NCI-H2196 (cell line): ENCODE measurements around the gene NT5DC2.

ENCODE experiments used
- DNase-seq: peaks from one replicate; lab custom pipeline; 2025; ENCODE audit not compliant: unreplicated experiment; lab: John Stamatoyannopoulos, UW

Gene NT5DC2

GRCh38 chr3:52525680-52526561 is 7.7 kb downstream of the NT5DC2 start:
- DNase-seq: no peak

- no peak for DNase-seq
Measured at GRCh38 chr3:52524752-52525679, 8.6 kb downstream of the NT5DC2 start.

DNA sequence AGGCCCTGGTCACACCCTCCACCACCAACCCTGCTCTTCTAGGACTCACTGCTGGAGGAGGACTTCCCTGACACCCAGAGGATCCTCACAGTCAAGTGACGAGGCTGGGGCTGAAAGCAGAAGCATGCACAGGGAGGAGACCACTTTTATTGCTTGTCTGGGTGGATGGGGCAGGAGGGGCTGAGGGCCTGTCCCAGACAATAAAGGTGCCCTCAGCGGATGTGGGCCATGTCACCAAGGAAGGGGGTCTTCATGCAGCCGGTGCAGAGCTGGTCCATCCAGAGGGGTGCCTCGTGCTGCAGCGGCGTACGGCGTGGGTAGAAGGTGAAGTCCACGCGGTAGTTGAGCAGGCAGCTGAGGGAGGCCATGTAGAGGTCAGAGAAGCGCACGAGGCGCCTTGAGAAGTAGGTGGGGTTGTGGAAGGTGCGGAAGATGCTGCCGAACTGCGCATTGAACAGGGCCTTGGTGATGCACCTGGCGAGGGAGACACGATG is 9.4 kb downstream of the NT5DC2 start:
- no peak for DNase-seq

GRCh38 chr3:52523386-52524257 is 10.0 kb downstream of the NT5DC2 start:
- no peak for DNase-seq

- DNase-seq: no peak
Measured at GRCh38 chr3:52522651-52523251, 10.9 kb downstream of the NT5DC2 start.

- DNase-seq: no peak
Measured at GRCh38 chr3:52521881-52522650, 11.6 kb downstream of the NT5DC2 start.

GRCh38 chr3:52521488-52521824 is 12.2 kb downstream of the NT5DC2 start:
- no peak for DNase-seq

DNA sequence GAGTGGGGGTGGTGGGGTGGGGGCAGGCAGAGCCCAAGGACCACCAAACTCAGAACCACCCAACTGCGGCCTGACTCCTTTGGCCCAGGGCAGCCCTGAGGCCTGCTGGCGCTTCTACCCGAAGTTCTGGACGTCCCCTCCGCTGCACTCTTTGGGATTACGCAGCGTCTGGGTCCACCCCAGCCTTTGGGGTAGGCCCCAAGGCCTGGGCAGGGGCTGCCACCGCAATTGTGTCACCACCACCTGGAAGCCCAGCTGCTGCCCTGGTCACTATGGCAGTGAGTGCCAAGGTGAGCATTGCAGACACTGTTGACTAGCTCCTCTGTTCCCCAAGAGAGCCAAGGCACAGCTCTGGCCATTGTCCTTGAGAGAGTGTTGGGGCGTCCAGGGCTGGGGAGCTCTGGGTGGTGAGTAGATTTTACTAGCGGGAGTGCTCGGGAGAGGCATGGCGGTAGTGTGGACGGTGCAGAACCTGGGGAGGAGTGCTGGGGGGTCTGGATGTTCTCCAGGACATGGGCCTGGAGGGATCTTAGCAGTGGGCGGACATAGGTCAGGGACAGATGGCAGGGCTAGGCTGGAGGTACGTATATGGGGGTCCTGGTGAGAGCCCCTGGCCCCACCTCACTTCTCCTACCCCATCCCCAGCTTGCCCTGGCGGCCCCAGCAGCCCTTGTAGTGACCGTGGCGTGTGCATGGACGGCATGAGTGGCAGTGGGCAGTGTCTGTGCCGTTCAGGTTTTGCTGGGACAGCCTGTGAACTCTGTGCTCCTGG is 12.8 kb downstream of the NT5DC2 start:
- no peak for DNase-seq

- no peak for DNase-seq
Measured at GRCh38 chr3:52520141-52520667, 13.5 kb downstream of the NT5DC2 start.

- no peak for DNase-seq
Measured at GRCh38 chr3:52519445-52520140, 14.1 kb downstream of the NT5DC2 start.

- DNase-seq: no peak
Measured at GRCh38 chr3:52518723-52519444, 14.8 kb downstream of the NT5DC2 start.

DNA sequence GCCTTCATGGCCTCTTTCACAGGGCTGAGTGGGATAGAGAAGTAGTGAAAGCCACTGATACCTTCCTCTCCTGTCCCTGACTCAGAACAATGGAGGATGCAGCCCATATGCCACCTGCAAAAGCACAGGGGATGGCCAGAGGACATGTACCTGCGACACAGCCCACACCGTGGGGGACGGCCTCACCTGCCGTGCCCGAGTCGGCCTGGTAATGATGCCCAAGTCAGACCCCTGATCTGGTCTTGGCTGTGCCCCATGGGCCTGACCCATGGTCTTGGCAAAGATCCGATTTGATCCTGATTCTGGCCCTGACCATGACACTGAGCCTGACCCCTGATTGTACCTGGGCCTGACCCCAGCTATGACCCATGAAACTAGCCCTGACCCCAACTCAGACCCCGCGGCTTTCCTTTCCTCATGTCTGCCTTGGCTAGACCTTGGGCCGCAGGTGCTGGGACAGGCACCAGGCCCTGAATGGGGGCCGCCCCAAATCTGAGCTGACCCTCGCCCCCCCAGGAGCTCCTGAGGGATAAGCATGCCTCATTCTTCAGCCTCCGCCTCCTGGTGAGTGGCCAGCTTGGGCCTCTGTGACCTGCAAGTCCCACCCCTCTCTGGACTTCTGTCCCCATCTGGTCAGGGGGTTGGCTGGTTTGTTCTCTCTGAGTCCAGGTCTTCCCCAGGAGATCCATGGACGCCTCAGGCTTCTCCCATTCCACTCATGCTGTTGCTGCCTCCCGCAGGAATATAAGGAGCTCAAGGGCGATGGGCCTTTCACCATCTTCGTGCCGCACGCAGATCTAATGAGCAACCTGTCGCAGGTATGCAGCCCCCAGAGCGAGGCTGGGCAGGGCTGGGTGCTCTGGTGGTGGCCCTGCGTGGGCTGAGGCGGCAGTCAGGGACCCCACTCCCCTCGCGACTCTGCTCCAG is 15.6 kb downstream of the NT5DC2 start:
- DNase-seq: no peak

- no peak for DNase-seq
Measured at GRCh38 chr3:52516509-52517195, 17.0 kb downstream of the NT5DC2 start.

GRCh38 chr3:52515192-52515591 is 18.5 kb downstream of the NT5DC2 start:
- no peak for DNase-seq

DNA sequence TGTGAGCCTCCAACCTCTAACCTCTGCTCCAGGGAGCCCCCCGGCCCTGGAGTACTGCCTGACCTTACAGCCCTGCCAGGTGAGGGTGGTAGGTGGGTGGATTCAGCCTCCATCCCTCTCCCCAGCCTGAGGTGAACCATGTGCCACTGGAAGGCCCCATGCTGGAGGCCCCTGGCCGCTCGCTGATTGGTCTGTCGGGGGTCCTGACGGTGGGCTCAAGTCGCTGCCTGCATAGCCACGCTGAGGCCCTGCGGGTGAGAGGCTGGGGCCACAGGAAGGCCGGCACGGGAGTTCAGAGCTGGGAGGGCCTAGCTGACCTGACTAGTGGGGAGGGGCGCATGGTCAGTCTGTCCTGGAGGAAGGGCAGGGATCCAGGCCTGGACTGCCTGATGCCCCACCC is 19.1 kb downstream of the NT5DC2 start:
- DNase-seq: no peak

GRCh38 chr3:52513281-52513680 is 20.4 kb downstream of the NT5DC2 start:
- no peak for DNase-seq
